Measurements from ENCODE around the gene SUV39H1.

GRCh38 chrX:48715072-48715471 lies 18.5 kb downstream of the SUV39H1 start:
- TF ChIP-seq POLR2AphosphoS5 (IDR thresholded peaks at IDR 0.05; ENCODE audit: borderline replicate concordance, low read depth, low read length) (no peak), EZH2 (IDR thresholded peaks at IDR 0.05) (no peak), FOXP2 (optimal IDR thresholded peaks at IDR 0.05; ENCODE audit: control extremely low read depth, extremely low read length, insufficient read depth) (no peak)
